Measurements from ENCODE around the gene SRRM4. TPM values are rescaled to one million over a fixed set of nuclear protein-coding genes. Genes with fewer than 3 reads are reported as not detected.
A peak's percentile ranks its signal among the peaks of the same experiment; 100 is the strongest.
"Not testable (repeated sequence)": the region's sequence is repeated elsewhere in the genome, so short reads cannot be mapped to it uniquely, and the experiment has no call there.

The SRRM4 gene
- total and polyA plus RNA-seq, 12 donors, result 0.06 to 0.49 (median 0.29) TPM

- no peaks in the 10 kb centered on the region for H3K9me3 ChIP-seq
- WGBS, 2 donors, result 38 to 45% methylated on average over 5 of the region's 5 CpGs
- no peak for TF ChIP-seq CTCF (IDR thresholded peaks at IDR 0.05)
- no peaks in the 10 kb centered on the region for H3K36me3 ChIP-seq
- peaks cover 0 to 5% (median 0%) of the 10 kb centered on the region in 9 donors for H3K4me1 ChIP-seq
- H3K27ac ChIP-seq, result no peak overlapping the region
- ATAC-seq, result peak in 3 of 8 donors; percentile 54 to 91 (median 82)
- intact Hi-C loops (cut with DNase I), result no loop called here
- H3K4me3 ChIP-seq, result no peak overlapping the region
- H3K27me3 ChIP-seq, result peaks cover 0 to 69% (median 16%) of the 10 kb centered on the region in 7 donors
- DNase-seq, result peak in 1 of 2 donors; percentile 38
These were observed 17.8 kb downstream of the SRRM4 start for GRCh38 chr12:118999107-118999506.

GRCh38 chr12:119005085-119005484, 23.7 kb downstream of the SRRM4 start:
- H3K27me3 ChIP-seq, result peaks cover 0 to 79% (median 40%) of the 10 kb centered on the region in 7 donors

GRCh38 chr12:119005913-119006312, 24.6 kb downstream of the SRRM4 start:
- intact Hi-C loops (cut with DNase I), result no loop called here
- WGBS, 2 donors, result 29 to 33% methylated on average over 4 of the region's 4 CpGs
- no peak for ATAC-seq
- Histone ChIP-seq H3K27me3 (peaks cover 0 to 77% (median 47%) of the 10 kb centered on the region in 7 donors), H3K4me3 (no peak overlapping the region), H3K36me3 (no peaks in the 10 kb centered on the region), H3K27ac (no peak overlapping the region), H3K9me3 (peaks cover 0 to 10% (median 0%) of the 10 kb centered on the region in 11 donors), H3K4me1 (no peaks in the 10 kb centered on the region)
- no peak for TF ChIP-seq CTCF (IDR thresholded peaks at IDR 0.05)
- DNase-seq, result no peak

More at GRCh38 chr12:119005085-119005484, 23.7 kb downstream of the SRRM4 start:
- ATAC-seq, result no peak
- intact Hi-C loops (cut with DNase I), result no loop called here
- no peaks in the 10 kb centered on the region for H3K36me3 ChIP-seq
- no peak overlapping the region for H3K4me3 ChIP-seq
- H3K27ac ChIP-seq, result no peak overlapping the region
- peaks cover 0 to 1% (median 0%) of the 10 kb centered on the region in 11 donors for H3K9me3 ChIP-seq
- TF ChIP-seq CTCF (IDR thresholded peaks at IDR 0.05), result no peak
- WGBS, 2 donors, result 61 to 63% methylated on average over 5 of the region's 5 CpGs
- no peaks in the 10 kb centered on the region for H3K4me1 ChIP-seq
- no peak for DNase-seq

- Histone ChIP-seq H3K9me3 (peaks cover 0 to 16% (median 0%) of the 10 kb centered on the region in 11 donors), H3K27me3 (peaks cover 0 to 85% (median 47%) of the 10 kb centered on the region in 7 donors), H3K27ac (no peak overlapping the region), H3K4me1 (no peaks in the 10 kb centered on the region), H3K36me3 (no peaks in the 10 kb centered on the region), H3K4me3 (no peak overlapping the region)
- DNase-seq, result no peak
- WGBS, 2 donors, result 19 to 20% methylated on average over 5 of the region's 5 CpGs
- ATAC-seq, result no peak
- intact Hi-C loops (cut with DNase I), result no loop called here
- TF ChIP-seq CTCF (IDR thresholded peaks at IDR 0.05), result no peak
These were observed 25.4 kb downstream of the SRRM4 start for GRCh38 chr12:119006746-119007145.

- Histone ChIP-seq H3K27me3 (peaks cover 0 to 78% (median 54%) of the 10 kb centered on the region in 7 donors), H3K9me3 (peaks cover 0 to 19% (median 0%) of the 10 kb centered on the region in 11 donors)
- H3K4me3 ChIP-seq; H3K4me1 ChIP-seq; H3K36me3 ChIP-seq; H3K27ac ChIP-seq; DNase-seq; intact Hi-C loops (cut with DNase I); ATAC-seq: not testable (repeated sequence)
- WGBS, 2 donors, result 65 to 67% methylated on average over 1 of the region's 1 CpG
These were observed 26.9 kb downstream of the SRRM4 start for GRCh38 chr12:119008273-119008672.

Measured in heart right ventricle (tissue), 16 donors.